GM19193 (cell line): Measurements from ENCODE around the gene GALNT7.

ENCODE experiments used
- POLR2A ChIP-seq: IDR thresholded peaks from 4 replicates; pipeline ENCODE4 v1.6.1; 2011; ENCODE audit not compliant: insufficient read depth, insufficient read length; ENCODE audit errors: extremely low read depth

The GALNT7 gene

DNA sequence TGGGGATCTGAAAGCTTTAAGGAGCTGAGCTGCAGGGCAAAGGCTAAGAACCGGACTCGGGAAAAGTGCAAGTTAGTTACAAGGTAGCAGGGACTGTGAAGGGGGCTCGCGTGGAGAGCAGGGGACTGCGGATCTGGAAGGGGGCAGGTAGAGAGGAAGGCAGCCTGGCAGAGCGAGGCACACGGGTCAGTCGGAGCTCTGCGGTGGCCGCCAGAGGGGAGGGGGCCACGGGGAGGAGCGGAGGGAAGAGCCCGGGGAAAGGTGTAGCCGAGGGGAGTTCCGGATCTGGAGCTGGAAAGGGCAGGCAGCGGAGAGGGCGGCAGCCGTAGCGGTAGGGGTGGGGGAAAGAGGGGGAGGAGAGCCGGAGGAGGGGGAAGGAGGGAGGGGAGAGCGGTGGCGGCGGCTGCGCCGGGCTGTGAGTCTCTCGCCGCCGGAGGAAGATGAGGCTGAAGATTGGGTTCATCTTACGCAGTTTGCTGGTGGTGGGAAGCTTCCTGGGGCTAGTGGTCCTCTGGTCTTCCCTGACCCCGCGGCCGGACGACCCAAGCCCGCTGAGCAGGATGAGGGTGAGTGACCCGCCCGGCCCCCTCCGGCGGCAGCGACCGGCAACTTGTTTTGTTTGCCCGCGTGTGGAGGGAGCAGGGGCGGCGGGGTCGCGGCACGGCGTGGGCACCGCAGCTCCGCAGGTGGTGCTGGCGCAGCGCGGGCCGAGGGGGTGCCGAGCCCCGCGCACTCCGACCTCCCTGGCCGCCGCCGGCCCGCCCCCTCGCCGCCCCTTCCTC lies at the start of gene GALNT7:
TSS of gene GALNT7 (plus strand) at position 416 of the 782 bp plus-strand sequence. CDS start at position 441, 25 bp downstream.
- TF ChIP-seq POLR2A, result peak; percentile 56

- TF ChIP-seq POLR2A, result no peak
Measured at GRCh38 chr4:173119818-173120217, 48.8 kb upstream of the GALNT7 start.

DNA sequence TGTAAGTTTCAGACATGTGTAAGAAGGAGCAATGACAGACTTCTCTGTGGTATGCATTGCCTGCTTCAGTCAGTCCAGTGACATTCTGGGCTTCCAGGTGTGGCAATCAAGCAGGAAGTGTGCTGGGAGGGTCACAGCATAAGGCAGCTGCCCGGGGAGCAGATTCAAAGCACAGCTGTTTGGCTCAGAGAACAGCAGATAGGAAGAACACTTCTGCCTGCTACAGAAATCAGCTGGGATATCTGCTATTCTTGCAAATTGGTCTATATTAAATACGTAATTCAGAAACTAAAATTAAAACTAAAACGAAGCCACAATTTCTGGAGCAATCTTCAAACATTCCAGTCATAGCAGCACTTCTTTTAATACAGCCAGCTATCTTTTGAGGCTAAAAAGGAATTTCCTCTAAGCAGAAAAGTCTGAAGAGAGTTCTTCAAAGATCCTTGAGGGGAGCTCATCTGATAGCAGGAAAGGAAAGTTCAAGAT lies 47.5 kb upstream of the GALNT7 start:
- TF ChIP-seq POLR2A, result no peak

DNA sequence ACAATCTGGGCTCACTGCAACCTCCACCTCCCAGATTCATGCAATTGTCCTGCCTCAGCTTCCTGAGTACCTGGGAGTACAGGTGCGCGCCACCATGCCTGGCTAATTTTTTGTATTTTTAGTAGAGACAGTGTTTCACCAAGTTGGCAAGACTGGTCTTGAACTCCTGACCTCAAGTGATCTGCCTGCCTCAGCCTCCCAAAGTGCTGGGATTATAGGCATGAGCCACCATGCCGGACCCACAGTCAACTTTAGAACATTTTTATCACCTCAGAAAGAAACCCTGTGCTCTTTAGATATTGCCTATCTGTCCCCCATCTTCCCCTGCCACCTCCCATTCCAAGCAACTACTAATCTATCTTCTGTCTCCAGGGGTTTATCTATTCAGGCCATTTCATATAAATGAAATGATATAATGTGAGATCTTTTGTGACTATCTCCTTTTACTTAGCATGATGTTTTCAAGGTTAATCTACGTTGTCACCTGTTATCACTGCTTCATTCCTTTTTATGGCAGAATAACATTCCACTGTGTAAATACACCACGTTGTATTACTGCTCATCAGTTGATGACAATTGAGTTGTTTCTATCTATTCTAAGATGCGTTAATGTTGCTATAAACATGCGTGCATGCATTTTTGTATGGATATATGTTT lies 44.3 kb upstream of the GALNT7 start:
- no peak for TF ChIP-seq POLR2A

DNA sequence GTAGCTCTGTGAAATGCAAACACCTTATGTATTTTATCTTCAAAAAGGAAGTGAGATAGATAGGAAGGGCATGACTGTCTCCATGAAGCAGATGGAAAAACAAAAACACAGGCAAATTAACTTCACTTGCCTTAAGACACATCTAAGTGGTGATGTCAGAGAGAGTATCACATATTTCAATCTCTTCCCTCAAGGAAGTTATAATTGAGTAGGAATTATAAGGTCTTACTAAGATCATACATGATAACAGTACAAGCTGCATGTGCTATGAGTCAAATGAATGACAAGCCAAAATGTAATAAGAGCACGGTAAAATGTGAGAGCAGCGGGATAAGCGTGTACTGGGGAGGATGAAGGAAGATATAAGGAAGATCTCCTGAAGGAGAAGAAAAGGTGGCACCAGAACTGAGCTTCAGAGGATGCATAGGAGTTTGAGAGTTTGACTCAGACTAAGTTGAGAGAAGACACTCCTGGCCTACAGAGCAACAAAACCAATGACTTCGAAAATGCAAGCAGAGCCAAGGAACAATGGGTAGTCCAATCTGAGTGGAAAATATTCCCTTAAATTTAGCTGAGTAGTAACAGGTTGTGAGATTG lies 43.3 kb upstream of the GALNT7 start:
- no peak for TF ChIP-seq POLR2A

DNA sequence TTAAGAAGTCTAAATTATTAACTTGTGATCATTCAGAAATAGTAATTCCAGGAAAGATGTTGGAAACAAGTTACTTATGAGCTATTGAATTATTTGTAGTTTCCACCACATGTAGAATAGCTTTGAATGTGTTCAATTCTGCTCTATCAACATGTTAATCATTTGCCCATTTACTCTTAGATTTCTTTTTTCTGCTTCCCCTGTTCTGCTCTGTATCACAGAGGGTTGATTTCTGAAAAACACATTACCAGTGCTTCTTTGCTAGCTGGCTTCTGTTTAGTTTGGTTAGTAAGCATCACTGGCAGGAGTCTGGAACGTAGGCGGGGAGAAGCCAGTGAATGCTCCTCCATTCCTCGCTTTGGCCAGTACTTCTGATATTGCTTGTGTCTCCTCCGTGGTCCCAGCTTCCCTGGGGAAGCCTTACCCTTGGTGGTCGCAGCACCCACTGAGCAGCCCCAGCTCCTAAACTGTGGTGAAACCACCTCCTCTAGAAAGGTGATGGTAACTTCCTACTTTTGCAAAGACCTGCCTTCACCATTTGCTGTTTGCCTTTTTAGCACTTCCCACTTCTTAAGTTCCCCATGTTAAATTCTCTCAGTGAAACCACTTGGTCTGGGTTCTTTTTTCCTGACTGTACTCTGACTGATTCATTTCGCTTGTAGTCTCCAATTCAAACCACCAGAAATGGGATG lies 40.3 kb upstream of the GALNT7 start:
- no peak for TF ChIP-seq POLR2A

GRCh38 chr4:173130687-173131086 lies 37.9 kb upstream of the GALNT7 start:
- no peak for TF ChIP-seq POLR2A

DNA sequence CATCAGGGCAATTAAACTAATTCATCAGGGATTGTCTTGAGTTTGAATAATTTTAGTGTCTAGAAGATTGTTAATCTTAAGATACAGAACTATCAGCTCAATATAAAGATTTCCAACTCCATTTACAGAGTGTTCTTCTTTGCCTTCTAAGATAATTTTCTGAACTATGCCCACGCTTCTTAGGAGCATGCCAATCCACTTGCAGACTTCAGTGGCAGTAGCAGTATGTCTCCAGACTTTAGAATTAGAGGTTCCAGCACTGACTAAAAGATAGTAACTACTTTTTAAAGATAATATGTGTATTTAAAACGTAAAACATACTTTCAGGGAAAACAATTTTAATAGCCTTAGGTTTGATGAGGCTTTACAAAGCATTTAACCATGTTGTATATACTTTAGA lies 34.2 kb upstream of the GALNT7 start:
- TF ChIP-seq POLR2A, result no peak

- no peak for TF ChIP-seq POLR2A
Measured at GRCh38 chr4:173135241-173135847, 33.3 kb upstream of the GALNT7 start.

- TF ChIP-seq POLR2A, result no peak
Measured at GRCh38 chr4:173138624-173139023, 30.0 kb upstream of the GALNT7 start.

DNA sequence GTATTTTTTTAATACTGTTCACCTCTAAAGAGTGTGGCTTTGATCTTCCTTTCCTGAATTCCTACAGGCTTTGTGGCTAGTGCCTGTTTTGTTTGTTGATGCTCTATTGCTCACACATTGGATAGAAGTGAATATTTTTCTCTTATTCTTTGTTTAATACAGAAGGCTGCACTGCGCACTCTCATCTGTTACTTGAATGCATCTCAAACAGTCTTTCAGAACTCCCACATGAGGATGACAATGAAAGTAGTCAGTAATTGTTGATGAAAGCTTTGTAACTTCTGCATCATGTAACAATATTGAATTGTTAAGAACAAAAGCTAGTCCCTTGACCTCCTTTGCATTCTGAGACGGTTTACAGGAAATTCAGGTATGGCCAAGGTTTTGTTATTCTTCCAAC lies 29.1 kb upstream of the GALNT7 start:
- TF ChIP-seq POLR2A, result no peak

DNA sequence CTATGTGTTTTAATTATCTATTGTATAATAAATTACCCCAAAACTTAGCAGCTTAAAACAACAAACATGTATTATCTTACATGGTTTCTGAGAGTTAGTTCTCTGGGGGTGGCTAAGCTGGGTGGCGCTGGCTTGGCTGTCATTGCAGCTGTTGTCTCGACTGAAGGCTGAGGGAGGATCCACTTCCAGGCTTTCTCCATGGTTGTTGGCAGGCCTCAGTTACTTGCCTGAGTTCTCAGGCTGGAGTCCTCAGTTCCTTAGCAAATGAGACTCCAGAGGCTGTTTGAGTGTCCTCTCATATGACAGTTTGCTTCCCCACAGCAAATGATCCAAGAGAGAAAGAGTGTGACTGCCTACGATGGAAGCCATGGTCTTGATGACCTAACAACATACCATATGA lies 23.5 kb upstream of the GALNT7 start:
- no peak for TF ChIP-seq POLR2A

DNA sequence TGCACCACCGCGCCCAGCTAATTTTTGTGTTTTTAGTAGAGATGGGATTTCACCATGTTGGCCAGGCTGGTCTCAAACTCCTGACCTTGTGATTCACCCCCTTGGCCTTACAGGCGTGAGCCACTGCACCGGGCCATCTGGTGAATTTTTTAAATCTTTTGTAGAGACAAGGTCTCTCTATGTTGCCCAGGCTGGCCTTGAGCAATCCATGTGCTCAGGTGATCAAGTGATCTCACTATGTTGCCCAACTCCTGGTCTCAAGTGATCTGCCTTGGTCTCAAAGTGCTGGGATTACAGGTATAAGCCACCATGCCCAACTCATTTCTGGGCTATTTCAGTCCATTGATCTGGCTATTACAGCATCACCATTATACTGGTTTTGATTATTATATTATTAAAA lies 22.2 kb upstream of the GALNT7 start:
- TF ChIP-seq POLR2A, result no peak

- TF ChIP-seq POLR2A, result no peak
Measured at GRCh38 chr4:173151496-173151895, 17.1 kb upstream of the GALNT7 start.

GRCh38 chr4:173152104-173152503 lies 16.5 kb upstream of the GALNT7 start:
- TF ChIP-seq POLR2A, result no peak
